GM23338 (cell line): ENCODE results near the gene TPSAB1.

ENCODE experiments used
- CREB1 ChIP-seq: fragments of 250-450 bp; sonication (Bioruptor Pico); IDR thresholded peaks from 2 replicates; pipeline ENCODE4 v1.5.0; 2020; ENCODE audit warnings: low read depth, mild to moderate bottlenecking, moderate library complexity
- CTCF ChIP-seq, 2 experiments: fragments of 200-600 bp in 1 of 2; sonication (generic) in 1 of 2; conservative IDR thresholded peaks; 2 replicates each; pipeline versions ENCODE4 v1.5.1 to v1.6.1; 2016 to 2017; ENCODE audit warnings: antibody characterized with exemption in 2 of 2, low read depth in 2 of 2, mild to moderate bottlenecking in 2 of 2, moderate library complexity in 1 of 2
- EZH2 ChIP-seq: fragments of 200-600 bp; sonication (generic); IDR thresholded peaks from one replicate; pipeline ENCODE4 v1.8.0; 2017; ENCODE audit warnings: antibody characterized with exemption, mild to moderate bottlenecking, low read depth; ENCODE audit not compliant: unreplicated experiment
- EZH2phosphoT487 ChIP-seq: fragments of 200-600 bp; sonication (generic); IDR thresholded peaks from one replicate; pipeline ENCODE4 v1.8.1; 2018; ENCODE audit warnings: antibody characterized with exemption; ENCODE audit not compliant: unreplicated experiment
- JUNB ChIP-seq: IDR thresholded peaks from one replicate; pipeline ENCODE4 v1.6.1; 2016; ENCODE audit warnings: antibody characterized with exemption; ENCODE audit not compliant: unreplicated experiment
- POLR2AphosphoS5 ChIP-seq: IDR thresholded peaks from 2 replicates; pipeline ENCODE4 v1.6.1; 2016; ENCODE audit warnings: antibody characterized with exemption, low read depth
- REST ChIP-seq: IDR thresholded peaks from one replicate; pipeline ENCODE4 v1.6.1; 2018; ENCODE audit warnings: antibody characterized with exemption; ENCODE audit not compliant: unreplicated experiment
- STAT1 ChIP-seq: IDR thresholded peaks from one replicate; pipeline ENCODE4 v1.6.1; 2016; ENCODE audit warnings: antibody characterized with exemption; ENCODE audit not compliant: unreplicated experiment
- ZNF114 ChIP-seq: fragments of 250-450 bp; sonication (Bioruptor Pico); IDR thresholded peaks from 2 replicates; pipeline ENCODE4 v1.5.0; 2020; ENCODE audit warnings: mild to moderate bottlenecking, moderate library complexity
- ZNF331 ChIP-seq: fragments of 250-450 bp; sonication (Bioruptor Pico); IDR thresholded peaks from 2 replicates; pipeline ENCODE4 v1.5.0; 2020; ENCODE audit warnings: low read depth, mild to moderate bottlenecking, moderate library complexity
- ZNF462 ChIP-seq: fragments of 250-450 bp; sonication (Bioruptor Pico); IDR thresholded peaks from 2 replicates; pipeline ENCODE4 v1.5.0; 2020; ENCODE audit warnings: mild to moderate bottlenecking, moderate library complexity

- no peak for TF ChIP-seq EZH2
- no peak for TF ChIP-seq JUNB
- TF ChIP-seq CREB1 (CRISPR knock-in tag): no peak
- TF ChIP-seq CTCF (conservative IDR thresholded peaks at IDR 0.05; ENCODE audit: low read depth in 2 of 2): no peak
- TF ChIP-seq REST: no peak
- no peak for TF ChIP-seq STAT1
- TF ChIP-seq POLR2AphosphoS5: no peak
- TF ChIP-seq EZH2phosphoT487: no peak
- no peak for TF ChIP-seq ZNF114 (CRISPR knock-in tag)
- TF ChIP-seq ZNF462 (CRISPR knock-in tag): no peak
- TF ChIP-seq ZNF331 (CRISPR knock-in tag): no peak
These were observed 24.7 kb downstream of the TPSAB1 start for GRCh38 chr16:1265090-1265630.
